ENCODE measurements around the gene PRDM11. TPM values are rescaled to one million over a fixed set of nuclear protein-coding genes. Genes with fewer than 3 reads are reported as not detected.

PRDM11 gene
- total RNA-seq, 1 experiment from 2014 or later: 2.7 TPM

DNA sequence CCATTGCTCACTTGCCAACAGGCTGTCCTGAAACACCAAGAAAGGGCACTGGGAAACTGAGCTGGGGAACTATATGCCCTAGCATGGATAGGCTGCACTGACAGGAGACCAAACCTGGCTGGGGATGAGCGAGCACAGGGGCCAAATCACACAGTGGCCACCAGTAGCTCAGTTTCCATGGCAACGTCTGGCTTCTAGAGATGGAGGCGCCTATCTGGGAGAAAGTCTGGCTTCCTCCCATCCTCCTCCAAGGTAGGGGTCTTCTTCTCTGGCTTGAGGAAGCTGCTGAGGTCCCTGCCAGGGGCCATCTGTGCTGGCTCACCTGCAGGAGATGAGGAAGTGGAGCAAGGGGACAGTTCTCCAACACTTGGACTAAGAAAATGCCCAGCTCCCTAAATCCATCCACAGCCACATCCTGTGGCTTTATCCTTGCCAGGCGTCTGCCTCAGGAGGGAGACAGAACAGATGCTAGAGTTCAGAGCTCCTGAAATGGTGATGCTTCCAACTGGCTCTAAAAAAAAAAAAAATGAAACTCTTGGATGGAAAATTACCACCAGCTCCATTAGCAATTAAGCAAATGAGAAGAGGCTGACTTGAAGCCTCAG, 91.4 kb downstream of the PRDM11 start:
- H3K79me2 ChIP-seq (ENCODE audit: low read length): no peaks in the 10 kb centered on the region
- H3K27ac ChIP-seq (ENCODE audit: low read length): no peak overlapping the region
- H3K4me3 ChIP-seq (ENCODE audit: low read length): no peak overlapping the region
- peaks cover 3% of the 10 kb centered on the region; the same call in 1 of the 2 replicates for H3K9me3 ChIP-seq (ENCODE audit: low read length)
- no peak overlapping the region for H3K4me2 ChIP-seq (ENCODE audit: low read depth, low read length, poor library complexity, severe bottlenecking)
- no peaks in the 10 kb centered on the region for H3K36me3 ChIP-seq (ENCODE audit: insufficient read depth, low read length)
- no peaks in the 10 kb centered on the region for H3K27me3 ChIP-seq (ENCODE audit: low read length)
- no peaks in the 10 kb centered on the region for H3K9me2 ChIP-seq (replicated peaks; ENCODE audit: insufficient read depth, low read length)
- no peaks in the 10 kb centered on the region for H4K20me1 ChIP-seq (ENCODE audit: insufficient read depth, low read depth, low read length)
- no peak for DNase-seq
- H2AFZ ChIP-seq (ENCODE audit: low read length): no peak overlapping the region
- no peaks in the 10 kb centered on the region for H3K4me1 ChIP-seq (ENCODE audit: low read length)
- H3K9ac ChIP-seq (ENCODE audit: low read length): no peak overlapping the region

DNA sequence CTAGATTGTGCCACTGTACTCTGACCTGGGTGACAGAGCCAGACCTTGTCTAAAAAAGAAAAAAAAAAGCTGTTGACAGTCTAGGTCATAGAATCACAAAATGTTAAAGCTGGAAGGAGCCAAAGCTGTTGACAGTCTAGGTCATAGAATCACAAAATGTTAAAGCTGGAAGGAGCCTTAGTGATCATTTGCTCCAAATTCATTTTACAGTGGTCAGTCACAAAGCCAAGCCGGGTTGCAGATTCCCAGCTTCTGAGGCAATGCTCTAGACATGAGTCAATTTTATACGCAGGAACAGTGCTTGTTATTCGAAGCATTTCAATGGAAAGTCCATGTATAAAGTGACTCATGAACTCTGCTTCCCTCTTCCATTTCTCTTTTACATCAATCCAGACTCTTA, 92.3 kb downstream of the PRDM11 start:
- Histone ChIP-seq H3K4me2 (ENCODE audit: low read depth, low read length, poor library complexity, severe bottlenecking) (no peak overlapping the region), H4K20me1 (ENCODE audit: insufficient read depth, low read depth, low read length) (no peaks in the 10 kb centered on the region), H3K27ac (ENCODE audit: low read length) (no peak overlapping the region), H3K9ac (ENCODE audit: low read length) (no peak overlapping the region), H3K4me1 (ENCODE audit: low read length) (no peaks in the 10 kb centered on the region), H3K9me2 (replicated peaks; ENCODE audit: insufficient read depth, low read length) (no peaks in the 10 kb centered on the region), H3K4me3 (ENCODE audit: low read length) (no peak overlapping the region), H3K36me3 (ENCODE audit: insufficient read depth, low read length) (no peaks in the 10 kb centered on the region), H2AFZ (ENCODE audit: low read length) (no peak overlapping the region), H3K79me2 (ENCODE audit: low read length) (no peaks in the 10 kb centered on the region), H3K9me3 (ENCODE audit: low read length) (peaks cover 3% of the 10 kb centered on the region; the same call in 1 of the 2 replicates), H3K27me3 (ENCODE audit: low read length) (no peaks in the 10 kb centered on the region)
- no peak for DNase-seq

GRCh38 chr11:45239733-45240132, 93.3 kb downstream of the PRDM11 start:
- no peaks in the 10 kb centered on the region for H3K79me2 ChIP-seq (ENCODE audit: low read length)
- no peak overlapping the region for H3K4me3 ChIP-seq (ENCODE audit: low read length)
- no peak for DNase-seq
- no peaks in the 10 kb centered on the region for H3K27me3 ChIP-seq (ENCODE audit: low read length)
- no peaks in the 10 kb centered on the region for H3K36me3 ChIP-seq (ENCODE audit: insufficient read depth, low read length)
- no peaks in the 10 kb centered on the region for H3K9me2 ChIP-seq (replicated peaks; ENCODE audit: insufficient read depth, low read length)
- H3K4me1 ChIP-seq (ENCODE audit: low read length): no peaks in the 10 kb centered on the region
- H2AFZ ChIP-seq (ENCODE audit: low read length): no peak overlapping the region
- H3K27ac ChIP-seq (ENCODE audit: low read length): no peak overlapping the region
- no peak overlapping the region for H3K4me2 ChIP-seq (ENCODE audit: low read depth, low read length, poor library complexity, severe bottlenecking)
- no peak overlapping the region for H3K9ac ChIP-seq (ENCODE audit: low read length)
- H3K9me3 ChIP-seq (ENCODE audit: low read length): peaks cover 3% of the 10 kb centered on the region; the same call in 1 of the 2 replicates
- no peaks in the 10 kb centered on the region for H4K20me1 ChIP-seq (ENCODE audit: insufficient read depth, low read depth, low read length)

DNA sequence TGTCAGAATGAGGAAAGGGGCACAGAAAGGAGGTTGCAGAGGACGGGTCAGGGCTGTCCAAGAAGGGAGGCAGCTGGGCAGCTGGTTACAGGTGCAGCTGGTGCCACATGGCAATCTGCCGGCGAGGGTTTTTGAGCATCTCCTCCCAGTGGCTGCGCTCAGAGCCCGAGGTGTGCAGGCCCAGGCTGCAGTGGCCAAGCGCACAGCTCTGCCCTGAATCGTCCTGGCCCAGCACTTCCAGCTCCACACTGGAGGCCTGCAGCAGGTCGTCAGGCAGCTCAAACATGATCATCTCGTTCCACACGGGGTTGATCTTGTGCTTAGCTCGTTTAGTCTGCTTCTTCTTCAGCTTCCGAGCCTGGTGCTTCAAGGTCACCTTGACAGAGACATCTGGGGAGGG, 97.5 kb downstream of the PRDM11 start:
- Histone ChIP-seq H3K4me2 (ENCODE audit: low read depth, low read length, poor library complexity, severe bottlenecking) (no peak overlapping the region), H3K9me2 (replicated peaks; ENCODE audit: insufficient read depth, low read length) (no peaks in the 10 kb centered on the region), H3K9me3 (ENCODE audit: low read length) (peaks cover 3% of the 10 kb centered on the region; the same call in 1 of the 2 replicates), H3K4me1 (ENCODE audit: low read length) (no peaks in the 10 kb centered on the region), H3K4me3 (ENCODE audit: low read length) (no peak overlapping the region), H2AFZ (ENCODE audit: low read length) (no peak overlapping the region), H3K27ac (ENCODE audit: low read length) (no peak overlapping the region), H3K36me3 (ENCODE audit: insufficient read depth, low read length) (no peaks in the 10 kb centered on the region), H3K79me2 (ENCODE audit: low read length) (no peaks in the 10 kb centered on the region), H3K27me3 (ENCODE audit: low read length) (no peaks in the 10 kb centered on the region), H4K20me1 (ENCODE audit: insufficient read depth, low read depth, low read length) (no peaks in the 10 kb centered on the region), H3K9ac (ENCODE audit: low read length) (no peak overlapping the region)
- no peak for DNase-seq

GRCh38 chr11:45245218-45246045, 99.0 kb downstream of the PRDM11 start:
- H3K4me2 ChIP-seq (ENCODE audit: low read depth, low read length, poor library complexity, severe bottlenecking): no peak overlapping the region
- no peaks in the 10 kb centered on the region for H3K36me3 ChIP-seq (ENCODE audit: insufficient read depth, low read length)
- H3K9me3 ChIP-seq (ENCODE audit: low read length): no peaks in the 10 kb centered on the region
- H3K4me3 ChIP-seq (ENCODE audit: low read length): no peak overlapping the region
- H2AFZ ChIP-seq (ENCODE audit: low read length): no peak overlapping the region
- H4K20me1 ChIP-seq (ENCODE audit: insufficient read depth, low read depth, low read length): no peaks in the 10 kb centered on the region
- no peak overlapping the region for H3K27ac ChIP-seq (ENCODE audit: low read length)
- no peak for DNase-seq
- H3K9ac ChIP-seq (ENCODE audit: low read length): no peak overlapping the region
- no peaks in the 10 kb centered on the region for H3K4me1 ChIP-seq (ENCODE audit: low read length)
- no peaks in the 10 kb centered on the region for H3K9me2 ChIP-seq (replicated peaks; ENCODE audit: insufficient read depth, low read length)
- no peaks in the 10 kb centered on the region for H3K27me3 ChIP-seq (ENCODE audit: low read length)
- no peaks in the 10 kb centered on the region for H3K79me2 ChIP-seq (ENCODE audit: low read length)

DNA sequence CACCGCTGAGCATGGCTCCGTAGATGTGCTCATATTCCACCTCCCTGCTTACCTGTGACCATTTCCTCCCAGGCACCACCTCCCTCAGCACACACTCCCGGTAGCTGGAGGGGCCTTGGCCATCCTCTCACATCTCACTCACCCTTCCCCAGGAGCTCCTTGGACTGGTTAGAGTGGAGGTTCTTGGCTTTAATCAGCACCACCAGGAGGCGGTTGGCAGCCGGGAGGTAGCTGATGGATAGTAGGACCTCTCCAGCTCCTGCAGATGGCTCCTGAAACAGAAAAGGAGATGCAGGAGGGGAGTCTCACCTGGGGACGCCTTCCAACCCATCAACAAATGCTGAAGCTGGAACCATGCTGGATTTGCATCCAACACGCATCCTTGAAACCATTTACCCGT, 99.8 kb downstream of the PRDM11 start:
- Histone ChIP-seq H4K20me1 (ENCODE audit: insufficient read depth, low read depth, low read length) (no peaks in the 10 kb centered on the region), H3K4me2 (ENCODE audit: low read depth, low read length, poor library complexity, severe bottlenecking) (no peak overlapping the region), H2AFZ (ENCODE audit: low read length) (no peak overlapping the region), H3K9me2 (replicated peaks; ENCODE audit: insufficient read depth, low read length) (no peaks in the 10 kb centered on the region), H3K27ac (ENCODE audit: low read length) (no peak overlapping the region), H3K9me3 (ENCODE audit: low read length) (no peaks in the 10 kb centered on the region), H3K9ac (ENCODE audit: low read length) (no peak overlapping the region), H3K79me2 (ENCODE audit: low read length) (no peaks in the 10 kb centered on the region), H3K36me3 (ENCODE audit: insufficient read depth, low read length) (no peaks in the 10 kb centered on the region), H3K4me1 (ENCODE audit: low read length) (no peaks in the 10 kb centered on the region), H3K4me3 (ENCODE audit: low read length) (no peak overlapping the region), H3K27me3 (ENCODE audit: low read length) (no peaks in the 10 kb centered on the region)
- no peak for DNase-seq

DNA sequence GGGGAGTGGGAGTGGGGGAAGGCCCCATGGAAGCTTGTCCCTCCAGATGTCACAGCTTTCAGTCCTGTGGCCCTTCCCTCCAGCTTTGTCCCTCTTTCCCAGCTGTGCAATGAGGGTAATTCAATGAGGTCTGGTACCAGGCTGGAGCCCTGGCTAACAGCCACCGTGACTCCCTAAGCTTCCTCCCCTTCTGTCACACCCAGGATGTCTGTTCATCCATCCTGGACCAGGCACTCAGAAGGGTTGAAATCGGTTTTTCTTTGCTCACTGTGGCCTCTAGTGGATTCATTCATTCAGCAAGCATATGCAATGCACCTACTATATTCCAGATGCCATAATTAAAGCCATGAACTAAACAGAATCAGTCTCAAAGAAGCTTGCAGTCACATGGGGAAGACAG, 101.0 kb downstream of the PRDM11 start:
- no peaks in the 10 kb centered on the region for H3K36me3 ChIP-seq (ENCODE audit: insufficient read depth, low read length)
- H2AFZ ChIP-seq (ENCODE audit: low read length): no peak overlapping the region
- DNase-seq: no peak
- no peaks in the 10 kb centered on the region for H3K9me3 ChIP-seq (ENCODE audit: low read length)
- no peak overlapping the region for H3K27ac ChIP-seq (ENCODE audit: low read length)
- H3K9me2 ChIP-seq (replicated peaks; ENCODE audit: insufficient read depth, low read length): no peaks in the 10 kb centered on the region
- no peaks in the 10 kb centered on the region for H3K79me2 ChIP-seq (ENCODE audit: low read length)
- H3K4me3 ChIP-seq (ENCODE audit: low read length): no peak overlapping the region
- no peak overlapping the region for H3K4me2 ChIP-seq (ENCODE audit: low read depth, low read length, poor library complexity, severe bottlenecking)
- no peaks in the 10 kb centered on the region for H3K27me3 ChIP-seq (ENCODE audit: low read length)
- H3K4me1 ChIP-seq (ENCODE audit: low read length): no peaks in the 10 kb centered on the region
- H4K20me1 ChIP-seq (ENCODE audit: insufficient read depth, low read depth, low read length): no peaks in the 10 kb centered on the region
- H3K9ac ChIP-seq (ENCODE audit: low read length): no peak overlapping the region

GRCh38 chr11:45248501-45249011, 102.1 kb downstream of the PRDM11 start:
- H3K36me3 ChIP-seq (ENCODE audit: insufficient read depth, low read length): no peaks in the 10 kb centered on the region

More at GRCh38 chr11:45248501-45249011, 102.1 kb downstream of the PRDM11 start:
- Histone ChIP-seq H3K4me1 (ENCODE audit: low read length) (no peaks in the 10 kb centered on the region), H3K27me3 (ENCODE audit: low read length) (no peaks in the 10 kb centered on the region), H3K4me3 (ENCODE audit: low read length) (no peak overlapping the region), H4K20me1 (ENCODE audit: insufficient read depth, low read depth, low read length) (no peaks in the 10 kb centered on the region), H2AFZ (ENCODE audit: low read length) (no peak overlapping the region), H3K9me3 (ENCODE audit: low read length) (no peaks in the 10 kb centered on the region), H3K27ac (ENCODE audit: low read length) (no peak overlapping the region), H3K9me2 (replicated peaks; ENCODE audit: insufficient read depth, low read length) (no peaks in the 10 kb centered on the region), H3K79me2 (ENCODE audit: low read length) (no peaks in the 10 kb centered on the region), H3K4me2 (ENCODE audit: low read depth, low read length, poor library complexity, severe bottlenecking) (no peak overlapping the region), H3K9ac (ENCODE audit: low read length) (no peak overlapping the region)
- no peak for DNase-seq

All from Karpas-422 (cell line).